ENCODE measurements around the gene OXER1. TPM values are rescaled to one million over a fixed set of nuclear protein-coding genes. Genes with fewer than 3 reads are reported as not detected.

OXER1 gene
- total RNA-seq, 4 donors from 2014 or later: 1.9 to 5.4 TPM; not detected in 2

DNA sequence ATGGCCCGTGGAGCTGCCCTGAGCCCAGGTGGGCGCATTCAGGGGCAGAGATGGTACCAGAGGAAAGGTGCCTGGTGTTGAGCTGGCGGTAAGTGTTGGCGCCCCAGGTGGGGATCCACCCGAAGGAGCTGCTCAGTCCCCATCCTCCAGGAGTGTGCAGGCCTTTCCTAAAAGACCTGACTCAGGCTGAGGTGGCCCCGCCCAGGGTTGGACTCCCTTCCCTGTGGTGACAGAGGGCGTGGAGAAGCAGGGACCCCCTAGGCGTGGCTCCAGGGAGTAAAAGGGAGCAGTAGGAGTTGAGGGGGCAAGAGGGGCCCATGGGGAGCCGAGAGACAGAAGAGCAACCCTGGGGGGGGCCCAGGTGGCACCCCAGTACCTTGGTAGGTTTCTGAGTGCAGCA, 2.4 kb downstream of the OXER1 start:
- H3K27me3 ChIP-seq: no peaks in the 10 kb centered on the region
- no peak overlapping the region for H3K27ac ChIP-seq
- no peaks in the 10 kb centered on the region for H3K9me3 ChIP-seq
- TF ChIP-seq, protein P1, sequence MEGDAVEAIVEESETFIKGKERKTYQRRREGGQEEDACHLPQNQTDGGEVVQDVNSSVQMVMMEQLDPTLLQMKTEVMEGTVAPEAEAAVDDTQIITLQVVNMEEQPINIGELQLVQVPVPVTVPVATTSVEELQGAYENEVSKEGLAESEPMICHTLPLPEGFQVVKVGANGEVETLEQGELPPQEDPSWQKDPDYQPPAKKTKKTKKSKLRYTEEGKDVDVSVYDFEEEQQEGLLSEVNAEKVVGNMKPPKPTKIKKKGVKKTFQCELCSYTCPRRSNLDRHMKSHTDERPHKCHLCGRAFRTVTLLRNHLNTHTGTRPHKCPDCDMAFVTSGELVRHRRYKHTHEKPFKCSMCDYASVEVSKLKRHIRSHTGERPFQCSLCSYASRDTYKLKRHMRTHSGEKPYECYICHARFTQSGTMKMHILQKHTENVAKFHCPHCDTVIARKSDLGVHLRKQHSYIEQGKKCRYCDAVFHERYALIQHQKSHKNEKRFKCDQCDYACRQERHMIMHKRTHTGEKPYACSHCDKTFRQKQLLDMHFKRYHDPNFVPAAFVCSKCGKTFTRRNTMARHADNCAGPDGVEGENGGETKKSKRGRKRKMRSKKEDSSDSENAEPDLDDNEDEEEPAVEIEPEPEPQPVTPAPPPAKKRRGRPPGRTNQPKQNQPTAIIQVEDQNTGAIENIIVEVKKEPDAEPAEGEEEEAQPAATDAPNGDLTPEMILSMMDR (IDR thresholded peaks at IDR 0.05): no peak
- TF ChIP-seq POLR2A (IDR thresholded peaks at IDR 0.05): no peak
- DNase-seq: no peak
- H3K36me3 ChIP-seq: no peaks in the 10 kb centered on the region
- intact Hi-C loops (cut with DNase I; ENCODE audit: low total_unique reads): no loop called here
- H3K4me1 ChIP-seq: no peaks in the 10 kb centered on the region
- no peak overlapping the region for H3K4me3 ChIP-seq

- Histone ChIP-seq H3K9me3 (no peaks in the 10 kb centered on the region), H3K4me3 (no peak overlapping the region), H3K27me3 (no peaks in the 10 kb centered on the region), H3K27ac (no peak overlapping the region), H3K36me3 (no peaks in the 10 kb centered on the region), H3K4me1 (no peaks in the 10 kb centered on the region)
- TF ChIP-seq POLR2A (IDR thresholded peaks at IDR 0.05): no peak
- TF ChIP-seq, protein P1 (IDR thresholded peaks at IDR 0.05): no peak
- DNase-seq: no peak
- intact Hi-C loops (cut with DNase I; ENCODE audit: low total_unique reads): no loop called here
These were observed 5.2 kb downstream of the OXER1 start for GRCh38 chr2:42758751-42759150.

GRCh38 chr2:42757981-42758740, 5.8 kb downstream of the OXER1 start:
- H3K27me3 ChIP-seq: no peaks in the 10 kb centered on the region
- no peaks in the 10 kb centered on the region for H3K9me3 ChIP-seq
- intact Hi-C loops (cut with DNase I; ENCODE audit: low total_unique reads): no loop called here
- H3K4me1 ChIP-seq: no peaks in the 10 kb centered on the region
- H3K27ac ChIP-seq: no peak overlapping the region
- no peak for DNase-seq
- no peak overlapping the region for H3K4me3 ChIP-seq
- H3K36me3 ChIP-seq: no peaks in the 10 kb centered on the region
- TF ChIP-seq, protein P1 (IDR thresholded peaks at IDR 0.05): no peak
- no peak for TF ChIP-seq POLR2A (IDR thresholded peaks at IDR 0.05)

DNA sequence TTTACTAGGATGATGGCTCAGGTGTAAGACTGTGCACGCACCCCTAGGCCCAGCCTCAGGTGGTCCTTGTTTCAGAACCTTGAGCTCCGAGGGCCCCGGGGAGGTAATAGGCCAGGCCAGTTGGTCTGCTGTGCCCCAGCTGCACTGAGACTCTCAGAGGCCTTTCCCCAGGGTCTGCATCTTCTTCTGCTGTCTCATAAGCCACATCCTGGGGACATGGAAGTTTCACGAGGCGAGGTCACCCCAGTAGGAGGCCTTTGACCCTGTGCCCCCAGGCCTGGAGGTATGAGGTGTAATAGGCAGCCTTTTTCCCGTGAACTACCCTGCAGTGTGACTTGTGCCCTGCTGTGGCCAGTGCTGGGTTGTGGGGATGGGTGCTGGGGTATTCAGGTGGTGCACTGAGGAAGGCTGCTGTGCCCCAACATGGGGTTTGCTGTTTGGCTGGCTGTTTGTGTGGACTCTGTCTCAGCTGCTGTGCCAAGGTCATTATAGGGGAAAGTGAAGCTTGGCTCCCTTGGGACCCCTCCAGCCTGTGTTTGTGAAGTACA, 6.9 kb downstream of the OXER1 start:
- intact Hi-C loops (cut with DNase I; ENCODE audit: low total_unique reads): no loop called here
- H3K27me3 ChIP-seq: no peaks in the 10 kb centered on the region
- H3K4me3 ChIP-seq: no peak overlapping the region
- no peaks in the 10 kb centered on the region for H3K36me3 ChIP-seq
- no peaks in the 10 kb centered on the region for H3K4me1 ChIP-seq
- H3K9me3 ChIP-seq: no peaks in the 10 kb centered on the region
- H3K27ac ChIP-seq: no peak overlapping the region
- no peak for DNase-seq
- TF ChIP-seq, protein P1 (IDR thresholded peaks at IDR 0.05): no peak
- no peak for TF ChIP-seq POLR2A (IDR thresholded peaks at IDR 0.05)

DNA sequence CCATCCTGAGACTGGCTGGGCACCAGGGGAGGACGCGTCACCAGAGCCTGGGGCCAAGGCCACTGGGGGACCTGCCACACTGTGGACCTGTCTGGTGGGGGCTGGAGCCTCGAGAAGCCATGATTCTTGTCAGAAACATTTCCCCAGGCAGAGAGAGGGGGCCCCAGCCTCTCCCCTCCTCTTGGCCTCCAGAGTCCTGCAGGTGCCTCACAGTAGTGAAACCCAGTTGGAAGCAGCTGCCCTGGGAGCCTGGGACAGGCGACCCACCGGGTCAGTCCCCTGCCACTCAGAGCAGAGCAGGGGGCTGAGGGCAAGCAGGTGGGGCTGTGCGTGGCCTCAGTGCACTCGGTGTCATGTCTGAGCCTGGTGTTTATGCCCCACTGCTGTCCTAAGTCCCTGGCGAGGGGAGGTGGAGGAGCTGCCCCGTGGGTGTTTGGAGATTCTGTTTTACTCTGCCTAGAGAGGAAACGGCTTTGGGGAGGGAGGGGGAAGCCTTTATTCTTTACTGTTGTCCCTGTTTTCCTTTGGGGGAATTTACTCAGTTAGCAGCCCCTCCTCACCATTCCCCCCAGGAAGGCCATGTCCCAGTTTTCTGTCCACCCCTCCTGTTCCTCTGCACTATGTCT, 7.7 kb downstream of the OXER1 start:
- Histone ChIP-seq H3K9me3 (no peaks in the 10 kb centered on the region), H3K27me3 (no peaks in the 10 kb centered on the region), H3K4me1 (no peaks in the 10 kb centered on the region), H3K27ac (no peak overlapping the region), H3K4me3 (no peak overlapping the region), H3K36me3 (no peaks in the 10 kb centered on the region)
- TF ChIP-seq, protein P1 (IDR thresholded peaks at IDR 0.05): no peak
- TF ChIP-seq POLR2A (IDR thresholded peaks at IDR 0.05): no peak
- intact Hi-C loops (cut with DNase I; ENCODE audit: low total_unique reads): no loop called here
- no peak for DNase-seq
